Measurements from ENCODE around the gene KYNU.
A peak's percentile ranks its signal among the peaks of the same experiment; 100 is the strongest.
"Not testable (repeated sequence)": the region's sequence is repeated elsewhere in the genome, so short reads cannot be mapped to it uniquely, and the experiment has no call there.

The KYNU gene

GRCh38 chr2:143034292-143035074 is 157.0 kb downstream of the KYNU start:
- peak; percentile 86 for DNase-seq

DNA sequence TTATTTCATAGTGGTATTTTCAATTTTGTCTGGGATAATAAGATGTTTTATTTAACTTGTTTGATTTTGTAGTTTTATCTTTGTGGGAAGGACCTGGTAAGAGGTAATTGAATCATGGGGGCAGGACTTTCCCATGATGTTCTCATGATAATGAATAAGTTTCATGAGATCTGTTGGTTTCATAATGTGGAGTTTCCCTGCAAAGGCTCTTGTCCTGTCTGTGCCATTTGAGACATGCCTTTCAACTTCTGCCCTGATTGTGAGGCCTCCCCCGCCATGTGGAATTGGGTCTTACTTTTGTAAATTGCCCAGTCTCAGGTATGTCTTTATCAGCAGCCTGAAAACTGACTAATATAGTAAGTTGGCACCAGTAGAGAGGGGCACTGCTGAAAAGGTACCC is 174.0 kb downstream of the KYNU start:
- no peak for DNase-seq

- not testable (repeated sequence) for DNase-seq
Measured at GRCh38 chr2:143053437-143053836, 176.0 kb downstream of the KYNU start.

- DNase-seq, result no peak
Measured at GRCh38 chr2:143056550-143056949, 179.1 kb downstream of the KYNU start.

GRCh38 chr2:143058851-143059250 is 181.4 kb downstream of the KYNU start:
- no peak for DNase-seq

DNA sequence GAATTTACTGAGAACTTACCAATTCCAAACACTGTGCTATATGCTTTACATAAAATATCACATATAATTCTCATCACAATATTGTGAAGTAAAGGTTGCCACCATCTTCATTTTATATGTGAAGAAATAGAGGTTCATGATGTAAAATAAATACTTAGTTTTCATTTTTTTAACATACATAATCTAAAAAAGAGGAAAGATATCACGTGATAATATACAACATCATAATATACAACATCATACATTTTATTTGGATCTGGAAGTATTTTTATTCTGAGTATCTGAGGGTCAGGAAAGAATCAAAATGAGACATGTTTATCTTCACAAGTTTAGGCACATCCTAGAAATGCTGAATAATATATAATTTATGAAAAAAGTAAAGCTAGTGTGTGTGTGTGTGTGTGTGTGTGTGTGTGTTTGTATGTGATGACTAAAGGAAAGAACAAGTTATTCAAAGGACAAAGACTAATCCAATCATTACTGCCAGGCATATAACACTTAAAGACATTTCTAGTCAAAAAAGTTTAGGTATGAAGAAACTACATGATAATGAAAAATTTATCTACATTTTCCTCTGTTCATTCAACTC is 186.2 kb downstream of the KYNU start:
- no peak for DNase-seq

DNA sequence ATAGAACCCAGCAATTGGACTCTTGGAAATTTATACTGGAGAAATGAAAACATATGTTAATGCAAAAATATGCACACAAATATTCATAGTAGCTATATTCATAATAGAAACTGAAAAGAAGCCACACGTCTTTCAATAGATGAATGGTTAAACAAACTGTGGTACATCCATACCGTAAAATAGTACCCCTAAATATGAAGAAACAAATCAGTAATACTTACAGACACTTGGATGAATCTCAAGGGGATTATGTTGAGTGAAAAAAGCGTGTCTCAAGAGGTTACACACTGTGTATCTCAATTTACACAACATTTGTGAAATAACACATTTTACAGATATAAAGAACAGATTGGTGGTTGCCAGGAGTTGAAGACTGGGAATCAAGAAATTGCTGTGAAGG is 190.6 kb downstream of the KYNU start:
- peak; percentile 33 for DNase-seq

- no peak for DNase-seq
Measured at GRCh38 chr2:143068509-143068908, 191.0 kb downstream of the KYNU start.

DNA sequence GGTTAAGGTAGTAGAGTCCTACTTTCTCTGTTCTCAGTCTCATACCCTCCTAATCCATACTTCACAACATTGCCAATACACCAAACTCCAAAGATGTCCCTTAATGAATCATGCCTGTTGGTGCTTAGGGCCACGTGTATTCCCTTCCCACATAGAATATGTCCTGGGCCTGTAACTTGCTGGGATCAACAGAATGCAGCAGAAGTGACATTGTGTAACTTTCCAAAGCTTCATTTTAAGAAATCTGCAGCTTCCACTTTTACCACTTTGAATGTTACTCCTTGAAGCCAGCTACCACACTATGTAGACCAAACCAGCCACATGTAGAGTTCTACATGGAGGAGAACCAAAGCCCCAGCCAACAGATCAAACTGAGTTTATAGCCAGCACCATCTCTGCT is 193.2 kb downstream of the KYNU start:
- no peak for DNase-seq

- DNase-seq, result no peak
Measured at GRCh38 chr2:143071185-143071876, 193.9 kb downstream of the KYNU start.

GRCh38 chr2:143074913-143075312 is 197.4 kb downstream of the KYNU start:
- not testable (repeated sequence) for DNase-seq

DNA sequence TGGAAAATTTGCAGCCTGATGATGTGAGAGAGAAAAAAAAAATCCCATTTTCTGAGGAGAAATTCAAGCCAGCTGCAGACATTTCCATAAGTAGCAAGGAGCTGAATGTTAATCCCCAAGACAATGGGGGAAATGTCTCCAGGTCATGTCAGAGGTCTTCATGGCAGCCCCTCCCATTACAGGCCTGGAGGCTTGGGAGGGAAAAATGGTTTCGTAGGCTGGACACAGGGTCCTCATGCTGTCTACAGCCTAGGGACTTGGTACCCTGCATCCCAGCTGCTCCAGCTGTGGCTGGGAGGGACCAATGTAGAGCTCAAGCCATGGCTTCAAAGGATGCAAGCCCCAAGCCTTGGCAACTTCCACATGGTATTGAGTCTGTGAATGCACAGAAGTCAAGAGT is 198.2 kb downstream of the KYNU start:
- no peak for DNase-seq

DNA sequence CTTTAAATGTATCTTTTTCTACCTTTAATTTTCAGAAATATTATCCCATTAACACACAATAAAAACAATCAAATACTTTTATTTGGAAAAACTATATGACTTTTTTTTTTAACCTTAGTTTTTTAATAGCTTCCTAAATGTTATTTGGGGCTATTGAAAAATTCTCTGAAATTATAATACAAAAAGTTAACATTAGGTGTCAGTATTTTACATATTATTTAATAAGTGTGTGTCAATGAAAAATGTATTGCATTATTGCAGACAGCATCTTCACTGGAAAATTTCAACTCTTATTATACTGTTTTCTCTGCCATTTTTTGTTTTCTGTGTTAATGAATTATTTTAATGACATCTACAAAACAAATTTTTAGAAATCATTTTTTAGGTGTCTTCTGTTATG is 200.6 kb downstream of the KYNU start:
- no peak for DNase-seq

- DNase-seq, result no peak
Measured at GRCh38 chr2:143081616-143082015, 204.2 kb downstream of the KYNU start.

GRCh38 chr2:143083636-143084035 is 206.2 kb downstream of the KYNU start:
- DNase-seq, result no peak

DNA sequence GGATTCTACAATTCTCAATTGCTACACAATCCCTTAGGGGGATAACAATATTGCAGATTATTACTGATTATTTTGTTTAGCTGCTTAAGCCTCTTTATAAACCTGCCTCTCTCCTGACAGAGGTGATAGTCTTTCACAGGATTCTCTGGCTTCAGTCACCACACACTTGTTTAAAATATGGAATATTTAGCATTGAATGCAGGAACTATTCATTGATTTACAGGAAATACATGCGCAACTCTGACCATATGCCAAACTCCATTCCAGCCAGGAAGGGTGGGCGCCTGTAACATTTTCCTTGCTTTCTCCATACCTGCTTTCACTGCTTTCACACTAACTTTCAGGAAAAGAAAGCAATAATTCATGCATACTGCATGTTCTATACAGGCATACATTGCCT is 207.0 kb downstream of the KYNU start:
- no peak for DNase-seq

DNA sequence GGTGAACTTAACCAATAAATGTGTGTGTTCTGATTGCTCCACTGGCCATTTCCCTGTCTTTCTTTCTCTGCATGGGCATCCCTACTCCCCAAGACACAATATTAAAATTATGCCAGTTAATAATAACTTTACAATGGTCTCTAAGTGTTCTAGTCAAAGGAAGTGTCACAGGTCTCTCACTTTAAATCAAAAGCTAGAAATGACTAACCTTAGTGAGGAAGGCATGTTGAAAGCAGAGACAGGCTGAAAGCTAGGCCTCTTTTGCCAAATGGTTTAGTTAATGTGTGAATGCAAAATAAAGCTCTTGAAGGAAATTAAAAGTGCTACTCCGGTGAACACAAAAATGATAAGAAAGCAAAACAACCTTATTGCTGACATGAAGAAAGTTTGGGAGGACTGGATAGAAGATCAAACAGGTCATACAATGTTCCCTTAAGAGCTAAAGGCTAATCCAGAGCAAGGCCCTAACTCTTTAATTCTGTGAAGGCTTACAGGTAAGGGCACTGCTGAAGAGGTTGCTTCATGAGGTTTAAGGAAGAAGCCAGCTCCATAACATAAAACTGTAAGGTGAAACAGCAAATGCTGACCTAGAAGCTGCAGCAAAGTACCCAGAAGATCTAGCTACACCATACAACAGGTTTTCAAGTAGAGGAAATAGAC is 207.8 kb downstream of the KYNU start:
- DNase-seq, result no peak

DNA sequence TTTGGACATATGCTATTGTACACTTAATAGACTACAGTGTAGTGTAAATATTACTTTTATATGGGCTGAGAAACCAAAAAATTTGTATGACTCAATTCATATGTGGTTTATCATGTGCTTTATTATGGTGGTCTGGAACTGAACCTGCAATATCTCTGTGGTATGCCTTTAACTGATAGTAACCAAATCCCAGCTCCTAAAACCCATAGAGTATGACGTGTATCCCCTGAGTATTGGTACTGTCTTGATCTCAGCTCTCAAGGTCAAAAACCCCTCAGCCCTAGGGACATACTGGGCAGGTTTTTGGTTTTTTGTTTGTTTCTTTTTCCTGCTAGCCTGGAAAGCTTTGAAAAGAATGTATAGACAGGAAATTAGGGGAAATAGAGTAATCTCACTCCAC is 209.6 kb downstream of the KYNU start:
- no peak for DNase-seq

DNA sequence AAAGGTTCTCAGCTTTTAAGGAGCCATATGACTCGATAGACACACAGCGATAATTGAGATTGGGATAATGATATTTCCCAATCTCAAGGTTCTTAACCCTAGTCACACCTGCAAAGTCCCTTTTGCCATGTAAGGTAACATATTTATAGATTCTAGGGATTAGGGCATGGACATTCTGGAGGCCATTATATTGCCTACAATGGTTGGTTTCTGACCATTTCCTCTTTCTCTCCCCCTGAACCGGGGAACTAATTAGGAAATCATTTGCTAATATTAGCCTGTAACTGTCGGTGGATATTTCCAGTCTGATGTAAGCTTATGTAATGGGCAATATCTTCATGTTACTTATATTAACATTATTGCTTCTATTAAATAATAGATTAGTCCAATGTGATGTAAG is 210.9 kb downstream of the KYNU start:
- no peak for DNase-seq

DNA sequence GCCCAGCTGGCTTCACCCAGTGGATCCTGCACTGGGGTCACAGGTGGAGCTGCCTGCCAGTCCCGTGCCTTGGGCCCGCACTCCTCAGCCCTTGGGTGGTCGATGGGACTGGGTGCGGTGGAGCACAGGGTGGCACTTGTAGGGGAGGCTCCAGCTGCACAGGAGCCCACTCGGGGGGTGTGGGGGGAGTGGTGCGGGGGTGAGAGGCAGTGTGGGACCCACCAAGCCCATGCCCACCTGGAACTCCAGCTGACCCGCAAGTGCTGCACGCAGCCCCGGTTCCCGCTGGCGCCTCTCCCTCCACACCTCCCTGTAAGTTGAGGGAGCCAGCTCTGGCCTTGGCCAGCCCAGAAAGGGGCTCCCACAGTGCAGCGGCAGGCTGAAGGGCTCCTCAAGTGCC is 212.1 kb downstream of the KYNU start:
- not testable (repeated sequence) for DNase-seq
